ENCODE results near the gene ZBTB5.

DNA sequence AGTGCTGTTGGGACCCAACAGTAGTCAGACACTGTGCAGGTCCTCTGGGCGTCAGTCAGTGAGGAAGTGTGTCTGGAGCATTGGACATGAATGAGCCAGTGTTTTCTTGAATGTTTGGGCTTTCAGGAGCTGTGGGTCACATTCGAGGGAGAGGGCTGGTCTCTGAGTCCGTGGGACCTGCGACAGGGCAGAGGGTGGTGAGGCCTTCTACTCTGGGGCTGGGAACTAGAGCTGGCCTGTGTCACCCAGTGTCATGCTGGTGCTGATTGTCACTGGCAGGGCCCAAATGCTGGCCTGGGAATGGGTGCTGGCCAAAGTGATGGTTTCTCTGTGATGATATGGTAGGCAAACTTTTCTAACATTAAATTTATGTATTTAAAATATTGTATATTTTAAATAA is 30.8 kb upstream of the ZBTB5 start:
- TF ChIP-seq POLR2A (IDR thresholded peaks at IDR 0.05; ENCODE audit: low read depth, low read length) (no peak), TAF1 (IDR thresholded peaks at IDR 0.05; ENCODE audit: borderline replicate concordance, low read depth, low read length) (no peak)

Measured in GM12892 (cell line).